Adrenal gland (tissue), 5 donors: ENCODE measurements around the gene PCLO.

Experiments
- POLR2A ChIP-seq, 2 donors: fragments of 450-650 bp; IDR thresholded peaks; one replicate each; pipeline ENCODE4 v1.6.1; 2017; ENCODE audit warnings: antibody characterized with exemption in 2 of 2, mild to moderate bottlenecking in 2 of 2, moderate library complexity in 1 of 2
- TF ChIP-seq, protein P1 (sequence below), 6 experiments: fragments of 450-650 bp in 4 of 6; fragments of 200-600 bp in 2 of 6; sonication (generic) in 1 of 6; IDR thresholded peaks; 1 replicate in 5 of 6; 2 replicates in 1 of 6; pipeline versions ENCODE4 v1.5.1 to v1.8.0; 2016 to 2021; ENCODE audit warnings: antibody characterized with exemption in 6 of 6, mild to moderate bottlenecking in 2 of 6, moderate library complexity in 1 of 6
- donor health status: DM: no; HTN: no; CAD: no.

- TF ChIP-seq, protein P1, sequence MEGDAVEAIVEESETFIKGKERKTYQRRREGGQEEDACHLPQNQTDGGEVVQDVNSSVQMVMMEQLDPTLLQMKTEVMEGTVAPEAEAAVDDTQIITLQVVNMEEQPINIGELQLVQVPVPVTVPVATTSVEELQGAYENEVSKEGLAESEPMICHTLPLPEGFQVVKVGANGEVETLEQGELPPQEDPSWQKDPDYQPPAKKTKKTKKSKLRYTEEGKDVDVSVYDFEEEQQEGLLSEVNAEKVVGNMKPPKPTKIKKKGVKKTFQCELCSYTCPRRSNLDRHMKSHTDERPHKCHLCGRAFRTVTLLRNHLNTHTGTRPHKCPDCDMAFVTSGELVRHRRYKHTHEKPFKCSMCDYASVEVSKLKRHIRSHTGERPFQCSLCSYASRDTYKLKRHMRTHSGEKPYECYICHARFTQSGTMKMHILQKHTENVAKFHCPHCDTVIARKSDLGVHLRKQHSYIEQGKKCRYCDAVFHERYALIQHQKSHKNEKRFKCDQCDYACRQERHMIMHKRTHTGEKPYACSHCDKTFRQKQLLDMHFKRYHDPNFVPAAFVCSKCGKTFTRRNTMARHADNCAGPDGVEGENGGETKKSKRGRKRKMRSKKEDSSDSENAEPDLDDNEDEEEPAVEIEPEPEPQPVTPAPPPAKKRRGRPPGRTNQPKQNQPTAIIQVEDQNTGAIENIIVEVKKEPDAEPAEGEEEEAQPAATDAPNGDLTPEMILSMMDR (IDR thresholded peaks at IDR 0.05), result no peak
- no peak for TF ChIP-seq POLR2A (IDR thresholded peaks at IDR 0.05)
These were observed 417.6 kb downstream of the PCLO start for GRCh38 chr7:82745117-82745516.
